Stomach (tissue), 9 donors: Measurements from ENCODE around the gene NOL12. TPM values are rescaled to one million over a fixed set of nuclear protein-coding genes. Genes with fewer than 3 reads are reported as not detected.
A peak's percentile ranks its signal among the peaks of the same experiment; 100 is the strongest.

Experiments used
- DNase-seq, 2 donors: peaks; one replicate each; pipeline versions ENCODE4 v3.0.0 to v3.0.0-alpha.2; 2013 to 2019
- H3K27ac ChIP-seq, 5 donors: fragments of 200-600 bp in 4 of 5; sonication (generic) in 4 of 5; one replicate each; pipeline ENCODE4 v1.5.1; 2013 to 2019; ENCODE audit warnings: mild to moderate bottlenecking in 1 of 5, moderate library complexity in 1 of 5
- H3K27me3 ChIP-seq, 3 donors: fragments of 200-600 bp; sonication (generic); one replicate each; pipeline ENCODE4 v1.5.1; 2017 to 2019; ENCODE audit warnings: mixed run types in 1 of 3
- H3K36me3 ChIP-seq, 4 donors: fragments of 200-600 bp; sonication (generic); 1 replicate in 3 of 4; 2 replicates in 1 of 4; pipeline ENCODE4 v1.5.1; 2016 to 2019
- H3K4me1 ChIP-seq, 4 donors: fragments of 200-600 bp; sonication (generic); one replicate each; pipeline ENCODE4 v1.5.1; 2016 to 2019
- H3K4me3 ChIP-seq, 4 donors: fragments of 200-600 bp; sonication (generic) in 3 of 4; one replicate each; pipeline ENCODE4 v1.5.1; 2016 to 2019; ENCODE audit warnings: mild to moderate bottlenecking in 1 of 4
- H3K9me3 ChIP-seq, 4 donors: fragments of 200-600 bp; sonication (generic); one replicate each; pipeline ENCODE4 v1.5.1; 2016 to 2019
- CTCF ChIP-seq, 7 experiments: fragments of 450-650 bp in 4 of 7; fragments of 200-600 bp in 3 of 7; sonication (generic) in 3 of 7; IDR thresholded peaks; one replicate each; pipeline ENCODE4 v1.5.1; 2016 to 2019; ENCODE audit warnings: antibody characterized with exemption in 7 of 7, control low read depth in 2 of 7, mild to moderate bottlenecking in 1 of 7
- EP300 ChIP-seq: sonication (generic); formaldehyde crosslinking; IDR thresholded peaks from one replicate; pipeline ENCODE4 v1.6.1; 2017; ENCODE audit warnings: antibody characterized with exemption
- POLR2A ChIP-seq, 4 donors: fragments of 450-650 bp; IDR thresholded peaks; one replicate each; pipeline ENCODE4 v1.6.1; 2016; ENCODE audit warnings: antibody characterized with exemption in 4 of 4, control low read depth in 2 of 4, mild to moderate bottlenecking in 1 of 4, moderate library complexity in 1 of 4
- POLR2AphosphoS5 ChIP-seq, 3 donors: sonication (generic); formaldehyde crosslinking; IDR thresholded peaks; one replicate each; pipeline ENCODE4 v1.6.1; 2016; ENCODE audit warnings: antibody characterized with exemption in 3 of 3
- WGBS, 5 donors: extraction: QIAGEN DNeasy Blood & Tissue Kit in 3 of 5; methylation state at CpG; one replicate each; pipeline versions ENCODE4 v1.1.5 to v1.1.7; 2013 to 2018; 5-methylcytosine and 5-hydroxymethylcytosine counted together
- intact Hi-C: fragments of 100-400 bp; cut with DNase I; formaldehyde crosslinking; loops from one replicate; pipeline ENCODE4 v1.15.1; 2023; ENCODE audit warnings: low total_unique reads
- polyA plus RNA-seq, 3 donors: library from polyadenylated mRNA; stranded (reverse); fragments of 200-250 nt; gene quantifications; one replicate each; pipeline ENCODE4 v1.2.3, GENCODE V29; 2013
- total RNA-seq, 5 donors: library from RNA; depleted of rRNA; stranded (reverse); fragments of >200 nt; gene quantifications; one replicate each; pipeline versions ENCODE4 v1.1.0 to v1.2.3, GENCODE V29; 2014 to 2016
- donor health status: healthy with polysubstance abuse.
- donor health status: Bipolar disorder and iron deficiency.
- donor health status: healthy.

NOL12 gene
- total and polyA plus RNA-seq, 8 donors, result 9.3 to 64.6 (median 35.3) TPM

GRCh38 chr22:37677493-37677974 is 8.6 kb upstream of the NOL12 start:
- Histone ChIP-seq H3K27me3 (no peaks in the 10 kb centered on the region), H3K36me3 (peaks cover 3 to 21% (median 10%) of the 10 kb centered on the region in 4 donors), H3K4me1 (peaks cover 42 to 81% (median 68%) of the 10 kb centered on the region in 4 donors), H3K27ac (peak overlapping the region; percentile 88 to 94 (median 94)), H3K4me3 (peak overlapping the region; percentile 52 to 60 (median 60)), H3K9me3 (no peaks in the 10 kb centered on the region)
- no peak for TF ChIP-seq EP300
- TF ChIP-seq POLR2AphosphoS5 (IDR thresholded peaks at IDR 0.05), result no peak
- TF ChIP-seq CTCF (IDR thresholded peaks at IDR 0.05), result no peak
- TF ChIP-seq POLR2A (IDR thresholded peaks at IDR 0.05), result no peak
- WGBS, 5 donors, result 39 to 62% (median 50%) methylated on average over 15 of the region's 15 CpGs
- no peak for DNase-seq
- intact Hi-C loops, result no loop called here

GRCh38 chr22:37678372-37678771 is 7.8 kb upstream of the NOL12 start:
- DNase-seq, result no peak
- Histone ChIP-seq H3K36me3 (peaks cover 3 to 21% (median 10%) of the 10 kb centered on the region in 4 donors), H3K27me3 (no peaks in the 10 kb centered on the region), H3K4me1 (peaks cover 42 to 73% (median 61%) of the 10 kb centered on the region in 4 donors), H3K4me3 (peak overlapping the region in 1 of 4 donors; percentile 52), H3K27ac (peak overlapping the region in 3 of 5 donors; percentile 91 to 94 (median 94)), H3K9me3 (no peaks in the 10 kb centered on the region)
- TF ChIP-seq POLR2AphosphoS5 (IDR thresholded peaks at IDR 0.05) (no peak), POLR2A (IDR thresholded peaks at IDR 0.05) (no peak), CTCF (IDR thresholded peaks at IDR 0.05) (no peak), EP300 (no peak)
- intact Hi-C loops, result no loop called here
- WGBS, 5 donors, result 61 to 81% (median 74%) methylated on average over 14 to 18 of the region's 18 CpGs

- peaks cover 33 to 60% (median 48%) of the 10 kb centered on the region in 4 donors for H3K4me1 ChIP-seq
- 80 to 93% (median 84%) methylated on average over 8 of the region's 8 CpGs for WGBS, 5 donors
- no peak overlapping the region for H3K4me3 ChIP-seq
- H3K27ac ChIP-seq, result peak overlapping the region in 1 of 5 donors; percentile 24
- H3K9me3 ChIP-seq, result no peaks in the 10 kb centered on the region
- no peak for DNase-seq
- no peaks in the 10 kb centered on the region for H3K27me3 ChIP-seq
- intact Hi-C loops, result loop anchor here (5.0 kb wide), 1 partner anchor 37 kb away; no protein-coding TSS in a partner anchor
- H3K36me3 ChIP-seq, result peaks cover 3 to 21% (median 10%) of the 10 kb centered on the region in 4 donors
- TF ChIP-seq POLR2AphosphoS5 (IDR thresholded peaks at IDR 0.05) (no peak), EP300 (no peak), POLR2A (IDR thresholded peaks at IDR 0.05) (no peak), CTCF (IDR thresholded peaks at IDR 0.05) (no peak)
Observed at GRCh38 chr22:37679670-37680069, 6.5 kb upstream of the NOL12 start.

- peaks cover 3 to 21% (median 10%) of the 10 kb centered on the region in 4 donors for H3K36me3 ChIP-seq
- intact Hi-C loops, result loop anchor here (5.0 kb wide), 1 partner anchor 38 kb away; no protein-coding TSS in a partner anchor
- H3K27me3 ChIP-seq, result no peaks in the 10 kb centered on the region
- DNase-seq, result no peak
- no peaks in the 10 kb centered on the region for H3K9me3 ChIP-seq
- TF ChIP-seq POLR2AphosphoS5 (IDR thresholded peaks at IDR 0.05), result no peak
- H3K4me3 ChIP-seq, result no peak overlapping the region
- peak overlapping the region in 2 of 5 donors; percentile 24 to 39 for H3K27ac ChIP-seq
- H3K4me1 ChIP-seq, result peaks cover 27 to 53% (median 43%) of the 10 kb centered on the region in 4 donors
- 72 to 85% (median 82%) methylated on average over 7 of the region's 7 CpGs for WGBS, 5 donors
Observed at GRCh38 chr22:37680191-37680851, 5.8 kb upstream of the NOL12 start.
